ENCODE measurements around the gene TMEM19.

Gene TMEM19

DNA sequence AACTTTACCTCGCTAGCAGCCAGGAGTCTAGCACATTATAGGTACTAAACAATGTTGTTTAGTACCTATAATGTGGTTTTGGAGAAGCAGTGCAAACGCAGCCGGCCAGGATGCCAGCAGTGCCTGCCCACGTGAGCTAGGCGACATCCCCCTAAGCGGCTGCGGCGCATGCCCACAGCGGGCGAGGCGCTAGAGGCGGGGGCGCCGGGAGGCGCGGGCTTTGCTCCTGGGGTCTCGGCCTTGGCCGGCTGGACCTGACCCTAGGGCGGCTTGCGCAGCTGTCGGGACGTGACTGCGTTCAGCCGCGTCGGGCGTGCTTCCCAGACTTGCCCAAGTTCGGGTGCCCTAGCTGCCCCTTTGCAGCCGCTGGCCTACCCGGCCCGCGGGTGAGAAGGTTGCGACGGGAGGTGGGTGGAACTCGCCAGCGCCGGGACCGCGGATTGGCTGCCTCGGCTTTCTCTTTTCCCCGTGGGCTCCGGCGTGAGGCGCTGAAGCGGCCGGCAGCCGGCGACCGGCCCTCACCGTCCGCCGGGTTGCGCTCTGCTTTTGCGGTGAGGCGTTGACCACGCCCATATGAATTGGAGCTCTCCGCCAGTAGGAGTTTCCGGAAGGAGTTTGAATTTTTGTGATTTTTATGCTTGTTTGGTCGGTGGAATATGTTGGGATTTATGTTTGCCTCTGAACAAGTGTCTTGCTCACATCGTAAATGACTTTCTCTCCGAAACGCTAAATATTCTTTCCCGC lies at the start of gene TMEM19:
Gene TMEM19 (plus strand): TSS at position 169 of the 744 bp plus-strand sequence. CDS start 599 bp downstream, outside the sequence.
- DNase-seq (ENCODE audit: low read depth): peak; percentile 92

- DNase-seq (ENCODE audit: low read depth): peak; percentile 64
Measured at GRCh38 chr12:71636704-71637115, 49.2 kb upstream of the TMEM19 start.

DNA sequence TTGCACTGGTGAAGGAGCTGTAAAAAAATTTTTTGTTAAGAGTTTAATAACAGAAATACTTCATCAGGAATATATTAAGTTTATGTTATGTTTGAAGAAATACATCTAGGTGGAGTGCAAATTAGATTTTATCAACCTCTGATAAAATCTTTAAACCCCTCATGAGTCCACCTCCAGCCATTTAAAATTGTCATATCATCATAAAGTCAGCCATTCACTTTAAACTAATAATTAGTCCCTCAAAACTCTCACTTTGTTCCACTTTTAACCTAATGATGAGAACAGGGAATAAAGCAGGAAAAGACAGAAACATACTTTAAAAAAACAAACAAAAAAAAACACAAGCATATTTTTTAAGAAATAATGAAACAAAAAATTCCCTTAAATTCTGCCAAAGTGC lies 47.4 kb upstream of the TMEM19 start:
- DNase-seq (ENCODE audit: low read depth): no peak

- DNase-seq (ENCODE audit: low read depth): peak; percentile 13
Measured at GRCh38 chr12:71639341-71639760, 46.5 kb upstream of the TMEM19 start.

- DNase-seq (ENCODE audit: low read depth): no peak
Measured at GRCh38 chr12:71640316-71640715, 45.6 kb upstream of the TMEM19 start.

- DNase-seq (ENCODE audit: low read depth): peak; percentile 26
Measured at GRCh38 chr12:71641390-71641789, 44.5 kb upstream of the TMEM19 start.

DNA sequence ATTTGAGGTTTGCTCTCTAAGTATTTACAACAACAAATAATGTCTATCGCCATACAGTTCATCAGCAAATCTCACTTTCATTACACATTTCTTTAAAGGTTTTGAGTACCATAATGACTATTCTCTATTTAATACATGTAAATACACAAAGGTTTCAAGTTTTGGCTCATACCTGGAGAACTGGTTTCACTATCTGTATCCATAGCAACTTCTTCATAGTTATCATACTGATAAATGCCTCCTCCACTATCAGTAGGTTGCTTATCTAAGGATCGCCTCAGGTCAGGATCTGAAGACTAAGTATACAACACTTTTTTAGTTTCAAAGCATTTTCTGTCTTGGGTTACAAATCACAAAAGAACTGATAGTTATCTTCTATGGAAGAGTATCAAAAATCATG lies 43.6 kb upstream of the TMEM19 start:
- no peak for DNase-seq (ENCODE audit: low read depth)

- no peak for DNase-seq (ENCODE audit: low read depth)
Measured at GRCh38 chr12:71645268-71645667, 40.6 kb upstream of the TMEM19 start.

DNA sequence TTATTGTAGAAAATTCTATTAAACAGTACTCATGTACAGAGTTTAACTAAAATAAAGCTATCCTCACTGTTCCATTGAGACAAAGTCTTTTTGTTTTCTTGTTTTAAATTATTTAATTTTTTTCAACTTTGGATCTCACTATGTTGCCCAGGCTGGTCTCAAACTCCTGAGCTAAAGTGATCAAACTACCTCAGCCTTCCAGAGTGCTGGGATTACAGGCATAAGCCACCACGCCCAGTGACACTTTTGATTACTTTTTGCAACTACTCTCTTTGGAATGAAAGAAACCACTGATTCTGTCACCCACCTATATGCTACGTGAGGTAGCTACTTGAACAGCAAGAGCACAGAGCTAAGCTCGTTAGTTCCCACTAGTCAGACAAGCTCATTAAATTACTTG lies 39.4 kb upstream of the TMEM19 start:
- DNase-seq (ENCODE audit: low read depth): no peak

DNA sequence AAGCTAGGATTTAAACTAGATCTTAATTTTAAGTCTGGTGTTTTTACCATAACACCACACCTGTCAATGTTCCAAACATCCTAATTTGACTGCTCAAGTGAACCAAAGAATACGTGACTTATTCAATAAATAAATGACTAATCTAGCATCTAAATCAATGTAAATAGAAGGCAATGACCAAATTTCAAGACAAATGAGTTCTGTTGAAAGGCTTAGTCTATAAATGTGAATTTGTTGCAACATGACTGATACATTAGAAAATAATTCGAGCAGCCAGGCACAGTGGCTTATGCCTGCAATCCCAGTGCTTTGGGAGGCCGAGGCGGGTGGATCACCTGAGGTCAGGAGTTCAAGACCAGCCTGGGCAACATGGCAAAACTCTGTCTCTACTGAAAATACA lies 37.3 kb upstream of the TMEM19 start:
- no peak for DNase-seq (ENCODE audit: low read depth)

- no peak for DNase-seq (ENCODE audit: low read depth)
Measured at GRCh38 chr12:71649401-71649800, 36.5 kb upstream of the TMEM19 start.

GRCh38 chr12:71652656-71653055 lies 33.2 kb upstream of the TMEM19 start:
- DNase-seq (ENCODE audit: low read depth): no peak

GRCh38 chr12:71653137-71653536 lies 32.7 kb upstream of the TMEM19 start:
- no peak for DNase-seq (ENCODE audit: low read depth)

DNA sequence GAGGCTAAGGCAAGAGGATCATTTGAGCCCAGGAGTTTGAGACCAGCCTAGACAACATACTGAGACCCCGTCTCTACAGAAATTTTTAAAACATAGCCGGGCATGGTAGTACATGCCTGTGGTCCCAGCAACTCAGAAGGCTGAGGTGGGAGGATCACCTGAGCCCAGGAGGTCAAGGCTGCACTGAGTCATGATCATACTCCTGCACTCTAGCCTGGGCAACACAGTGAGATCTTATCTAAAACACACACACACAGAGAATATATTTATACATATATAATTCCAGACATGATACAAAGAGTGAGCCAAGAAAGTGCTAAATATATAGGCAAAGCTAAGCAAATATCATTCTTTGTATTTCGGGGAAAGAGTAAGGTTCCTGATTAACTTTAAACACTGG lies 31.7 kb upstream of the TMEM19 start:
- DNase-seq (ENCODE audit: low read depth): no peak

DNA sequence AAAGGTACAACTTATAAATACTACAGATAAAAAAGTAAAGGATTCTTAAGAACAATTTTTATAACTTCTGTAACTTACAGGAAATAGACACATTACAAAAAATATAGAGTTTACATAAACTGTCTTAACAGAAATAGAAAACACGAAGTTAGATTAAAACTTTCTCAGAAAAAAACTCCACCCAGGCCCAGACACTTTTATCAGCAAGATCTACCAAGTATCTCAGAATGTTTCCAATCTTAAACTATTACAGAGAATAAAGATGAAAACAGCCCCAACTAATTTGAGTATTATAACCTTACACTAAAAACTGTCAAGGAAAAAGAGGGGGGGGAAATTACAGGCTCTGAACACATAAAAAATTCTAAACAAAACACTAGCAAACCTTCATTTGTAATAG lies 30.4 kb upstream of the TMEM19 start:
- no peak for DNase-seq (ENCODE audit: low read depth)

DNA sequence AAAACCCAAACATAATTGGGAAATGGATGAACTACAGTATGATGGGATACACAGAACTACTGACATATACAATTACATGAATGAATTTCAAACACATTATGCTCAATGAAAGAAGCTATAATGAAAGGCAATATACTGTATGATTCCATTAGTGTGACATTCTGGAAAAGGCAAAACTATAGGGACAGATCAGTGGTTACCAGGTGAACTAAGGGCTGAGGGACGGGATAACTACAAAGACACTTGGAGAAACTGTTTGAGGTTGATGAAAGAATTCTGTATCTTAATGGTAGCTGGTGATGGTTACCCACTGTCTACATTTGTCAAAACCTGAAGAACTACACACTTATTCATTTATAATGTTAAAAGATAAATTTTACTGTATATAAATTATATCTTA lies 30.0 kb upstream of the TMEM19 start:
- no peak for DNase-seq (ENCODE audit: low read depth)

DNA sequence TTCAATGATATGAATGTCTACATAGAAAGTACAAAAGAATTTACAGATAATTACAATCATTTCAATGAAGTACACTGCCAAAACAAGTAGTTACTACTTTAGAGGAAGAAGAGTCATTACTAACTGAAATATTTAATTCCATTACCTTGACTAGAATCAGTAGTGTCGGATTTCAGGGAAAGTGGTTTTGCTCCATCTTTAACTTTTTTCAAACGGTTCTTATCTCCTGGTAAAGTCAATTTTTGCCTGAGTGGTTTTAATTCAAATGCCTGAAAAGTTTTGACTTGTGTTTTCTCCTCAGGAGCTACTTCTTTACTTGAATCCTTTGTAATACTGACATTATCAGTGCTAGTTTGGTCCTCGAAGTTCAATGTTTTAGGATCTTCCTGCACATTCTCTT lies 29.1 kb upstream of the TMEM19 start:
- DNase-seq (ENCODE audit: low read depth): no peak

GRCh38 chr12:71661977-71662530 lies 23.8 kb upstream of the TMEM19 start:
- DNase-seq (ENCODE audit: low read depth): peak; percentile 71

DNA sequence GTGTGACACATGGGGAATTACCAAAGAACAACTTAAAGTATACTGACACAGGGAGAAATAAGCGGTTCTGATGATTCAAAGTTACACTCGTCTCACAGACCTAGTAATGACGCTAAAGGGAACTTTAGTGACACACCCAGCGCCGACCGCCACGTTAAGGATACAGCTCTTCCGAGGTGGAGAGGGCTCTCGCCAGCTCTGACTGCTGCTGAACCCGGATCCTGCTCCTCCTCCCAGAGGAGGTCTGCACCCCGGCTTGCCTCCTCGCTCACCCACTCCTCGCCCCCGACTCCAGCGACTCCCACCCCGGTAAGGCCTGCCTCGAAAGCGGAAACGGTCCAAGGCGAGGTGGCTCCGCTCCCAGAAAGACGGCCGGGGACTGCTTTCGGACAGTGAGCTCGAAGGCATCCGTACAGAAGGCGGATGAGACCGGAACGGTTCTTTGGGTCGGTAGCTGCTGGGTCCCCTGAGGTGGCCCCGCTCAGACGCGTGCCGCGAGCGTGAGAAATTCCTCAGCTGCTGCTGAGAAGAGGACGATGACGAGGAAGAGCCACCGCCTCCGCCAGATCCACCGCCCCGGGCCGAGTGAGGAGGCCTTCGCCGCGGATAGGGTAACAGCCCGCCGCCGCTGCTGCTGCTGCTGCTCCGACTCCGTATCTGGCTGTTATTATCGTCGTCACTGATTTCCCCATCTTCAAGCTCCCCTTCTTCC lies 22.9 kb upstream of the TMEM19 start:
- DNase-seq (ENCODE audit: low read depth): peak; percentile 72

- peak; percentile 100 for DNase-seq (ENCODE audit: low read depth)
Measured at GRCh38 chr12:71663561-71664410, 22.1 kb upstream of the TMEM19 start, which contains the start of the genes THAP2 and ZFC3H1. Gene THAP2 (plus strand): TSS chr12:71664301. CDS start chr12:71664510, 209 bp downstream. Gene ZFC3H1 (minus strand): TSS chr12:71663848. CDS start chr12:71663610, 238 bp downstream.

DNA sequence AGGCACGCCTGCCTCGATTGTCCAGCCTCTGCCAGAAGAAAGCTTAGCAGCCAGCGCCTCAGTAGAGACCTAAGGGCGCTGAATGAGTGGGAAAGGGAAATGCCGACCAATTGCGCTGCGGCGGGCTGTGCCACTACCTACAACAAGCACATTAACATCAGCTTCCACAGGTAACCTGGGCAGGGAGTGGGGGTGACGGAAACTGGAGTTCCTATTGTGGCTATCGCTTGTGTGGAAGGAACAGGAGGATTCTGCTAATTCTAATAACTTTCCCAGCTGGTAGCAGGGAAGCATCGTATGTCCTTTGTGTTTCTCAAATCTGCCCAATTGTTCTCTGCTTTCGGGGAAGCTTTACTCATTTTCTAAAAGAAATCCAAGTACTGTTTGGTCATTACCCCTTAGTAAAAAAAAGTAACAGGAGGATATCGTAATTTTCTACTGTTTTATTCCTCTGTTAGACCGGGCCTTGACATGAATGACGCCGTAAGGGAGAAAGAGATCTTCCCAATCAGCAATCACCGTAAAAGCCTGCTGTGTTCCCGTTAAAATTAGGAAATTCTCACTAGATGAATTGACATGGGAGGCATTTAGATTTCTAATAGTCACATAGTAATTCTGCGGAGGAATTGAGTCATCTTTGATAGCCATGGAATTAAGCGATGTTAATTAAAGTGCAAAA lies 21.3 kb upstream of the TMEM19 start:
- peak; percentile 25 for DNase-seq (ENCODE audit: low read depth)

- DNase-seq (ENCODE audit: low read depth): no peak
Measured at GRCh38 chr12:71665090-71665463, 20.8 kb upstream of the TMEM19 start.
